Stimulated activated CD4-positive, alpha-beta T cell treated with anti-CD3 and anti-CD28 coated beads, Interleukin-2, amount 100 ng/mL, for 4 hours (primary cell): Measurements from ENCODE around the gene MAPKBP1.

Experiments used
- DNase-seq: peaks from one replicate; pipeline ENCODE4 v3.0.0-alpha.2; 2020; ENCODE audit warnings: low read depth

The MAPKBP1 gene

GRCh38 chr15:41782371-41783282, 8.3 kb downstream of the MAPKBP1 start:
- DNase-seq = no peak

- DNase-seq = no peak
These were observed 9.0 kb downstream of the MAPKBP1 start for GRCh38 chr15:41783296-41783695.

- no peak for DNase-seq
These were observed 14.0 kb downstream of the MAPKBP1 start for GRCh38 chr15:41788262-41788661.

DNA sequence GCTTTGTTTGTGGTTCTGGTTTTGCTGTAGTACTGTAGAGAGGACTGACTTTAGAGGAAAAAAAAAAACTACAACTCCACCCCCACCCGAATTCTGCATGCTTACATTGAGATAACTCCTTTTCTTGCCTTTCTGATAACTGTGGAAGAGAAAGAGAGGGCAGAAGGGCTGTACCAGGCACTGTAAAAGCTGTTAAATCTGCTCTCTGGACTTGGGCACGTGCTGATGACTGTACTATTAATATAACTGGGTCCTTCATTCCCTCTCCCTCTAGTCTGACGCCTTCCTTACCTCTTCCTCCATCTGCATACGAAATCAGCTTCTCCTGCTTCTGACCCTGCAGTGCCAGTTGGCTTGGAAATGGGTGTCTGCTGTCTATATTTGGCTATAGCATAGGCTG, 15.0 kb downstream of the MAPKBP1 start:
- no peak for DNase-seq

GRCh38 chr15:41789662-41790061, 15.4 kb downstream of the MAPKBP1 start:
- DNase-seq = no peak

DNA sequence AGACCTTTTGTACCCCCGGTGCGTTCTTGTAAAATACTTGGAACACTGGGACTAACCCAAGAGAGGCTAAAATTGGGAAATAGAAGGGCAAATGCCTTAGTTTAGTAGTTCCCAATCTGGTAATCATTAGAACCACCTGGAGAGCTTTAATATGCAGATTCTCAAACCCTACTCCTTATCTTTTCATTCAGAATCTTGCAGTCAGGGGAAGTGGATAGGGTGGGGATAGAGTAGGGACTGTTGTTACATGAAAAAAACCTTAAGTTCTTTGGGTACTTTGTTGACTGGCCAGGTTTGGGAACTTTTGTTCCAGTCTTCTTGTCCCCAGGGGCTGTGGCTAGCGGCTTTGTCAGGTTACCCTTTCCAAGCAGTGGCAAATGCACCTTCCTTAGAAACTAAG, 15.9 kb downstream of the MAPKBP1 start:
- DNase-seq = no peak

DNA sequence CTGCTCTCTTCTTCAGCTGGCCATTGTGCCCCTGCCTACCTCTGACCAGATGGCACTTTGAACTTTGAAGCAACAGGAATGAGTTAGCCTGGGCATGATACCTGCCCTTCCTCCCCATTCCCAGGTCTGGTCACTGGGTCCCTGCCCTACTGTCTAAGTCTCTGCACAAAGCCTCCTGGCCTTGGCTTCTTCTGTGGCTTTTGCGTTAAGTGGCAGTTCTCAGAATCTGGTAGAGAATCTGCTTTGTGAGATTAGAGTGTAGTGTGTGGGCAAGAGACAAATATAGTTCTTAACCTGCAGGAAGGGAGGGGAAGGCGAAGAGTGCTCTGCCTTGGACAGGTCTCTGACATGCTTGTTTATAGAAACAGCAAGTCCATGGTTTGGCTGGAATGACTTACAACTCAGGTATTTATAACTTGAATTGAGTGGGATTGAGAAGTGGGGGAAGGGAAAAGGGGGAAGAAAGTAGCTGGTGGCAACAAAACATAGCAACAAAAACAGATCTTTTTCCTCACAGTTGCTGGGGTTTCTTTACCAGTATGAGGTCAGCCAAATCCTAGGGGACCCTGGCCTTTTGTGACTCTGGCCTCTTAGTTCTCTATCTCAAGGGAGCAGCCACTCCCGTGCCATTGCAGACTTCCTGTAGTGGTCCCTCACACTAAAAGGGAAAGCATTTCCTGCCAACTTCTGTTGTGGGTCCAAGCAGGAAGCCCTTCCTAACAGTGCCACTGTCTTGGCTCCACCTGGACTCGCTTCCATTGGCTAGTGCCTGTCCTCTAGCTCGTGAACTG, 16.7 kb downstream of the MAPKBP1 start:
- no peak for DNase-seq

DNA sequence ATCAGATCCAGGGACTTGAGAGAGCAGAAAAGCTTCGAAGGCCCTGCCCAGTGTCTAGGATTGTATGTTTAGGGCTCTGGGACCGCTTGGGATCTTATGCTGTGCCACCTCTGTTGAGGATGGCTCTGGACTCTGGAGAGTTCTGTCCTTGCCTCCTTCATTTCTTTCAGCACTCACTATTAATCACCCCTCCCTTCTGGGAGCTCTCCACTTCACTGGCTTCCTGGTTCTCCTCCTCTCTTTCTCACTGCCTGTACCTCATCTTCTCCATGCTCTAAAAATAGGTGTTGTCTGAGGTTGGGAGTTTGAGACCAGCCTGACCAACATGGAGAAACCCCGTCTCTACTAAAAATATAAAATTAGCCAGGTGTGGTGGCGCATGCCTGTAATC, 17.3 kb downstream of the MAPKBP1 start:
- DNase-seq = no peak

DNA sequence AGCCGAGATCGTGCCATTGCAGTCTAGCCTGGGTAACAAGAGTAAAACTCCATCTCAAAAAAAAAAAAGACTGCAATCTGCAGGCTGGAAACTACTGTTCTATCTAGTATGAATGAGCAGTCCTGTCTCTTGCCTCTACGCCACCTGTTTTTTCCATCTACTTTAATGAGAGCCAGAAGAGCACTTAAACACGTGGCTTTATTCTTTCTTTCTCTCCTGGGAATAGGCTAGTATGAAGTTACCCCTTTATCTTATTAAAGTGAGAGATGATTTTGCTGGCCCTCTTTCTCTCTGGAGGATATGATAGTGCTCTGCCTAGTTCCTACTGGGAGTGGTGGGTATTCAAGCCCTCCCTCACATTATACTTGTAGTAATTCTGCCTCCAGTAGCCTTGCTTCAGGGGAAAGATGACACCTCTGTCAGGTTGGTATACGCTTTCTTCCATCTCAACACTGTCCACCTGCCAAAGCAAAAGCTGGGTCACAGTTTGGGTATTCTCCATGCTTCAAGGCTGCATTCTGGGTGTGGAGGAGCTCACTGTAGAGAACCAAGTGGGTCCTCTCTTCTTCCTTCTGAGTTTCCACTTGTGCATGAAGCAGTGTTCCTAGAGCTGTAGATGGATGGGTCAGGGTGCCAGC, 17.8 kb downstream of the MAPKBP1 start:
- no peak for DNase-seq

DNA sequence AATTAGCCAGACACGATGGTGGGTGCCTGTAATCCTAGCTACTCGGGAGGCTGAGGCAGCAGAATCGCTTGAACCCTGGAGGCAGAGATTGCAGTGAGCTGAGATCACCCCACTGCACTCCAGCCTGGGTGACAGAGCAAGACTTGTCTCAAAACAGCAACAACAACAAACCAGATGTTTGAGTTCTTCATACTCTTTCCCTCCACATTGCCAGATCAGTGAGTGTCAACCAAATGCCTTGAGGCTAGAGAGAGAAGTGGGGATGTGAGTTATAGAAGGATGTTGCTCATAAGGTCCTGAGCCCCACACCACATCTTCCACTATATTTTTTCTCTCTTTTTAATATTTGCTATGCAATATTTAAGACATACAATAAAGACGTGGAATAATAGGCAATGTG, 19.8 kb downstream of the MAPKBP1 start:
- no peak for DNase-seq

GRCh38 chr15:41795996-41796856, 21.9 kb downstream of the MAPKBP1 start:
- no peak for DNase-seq

DNA sequence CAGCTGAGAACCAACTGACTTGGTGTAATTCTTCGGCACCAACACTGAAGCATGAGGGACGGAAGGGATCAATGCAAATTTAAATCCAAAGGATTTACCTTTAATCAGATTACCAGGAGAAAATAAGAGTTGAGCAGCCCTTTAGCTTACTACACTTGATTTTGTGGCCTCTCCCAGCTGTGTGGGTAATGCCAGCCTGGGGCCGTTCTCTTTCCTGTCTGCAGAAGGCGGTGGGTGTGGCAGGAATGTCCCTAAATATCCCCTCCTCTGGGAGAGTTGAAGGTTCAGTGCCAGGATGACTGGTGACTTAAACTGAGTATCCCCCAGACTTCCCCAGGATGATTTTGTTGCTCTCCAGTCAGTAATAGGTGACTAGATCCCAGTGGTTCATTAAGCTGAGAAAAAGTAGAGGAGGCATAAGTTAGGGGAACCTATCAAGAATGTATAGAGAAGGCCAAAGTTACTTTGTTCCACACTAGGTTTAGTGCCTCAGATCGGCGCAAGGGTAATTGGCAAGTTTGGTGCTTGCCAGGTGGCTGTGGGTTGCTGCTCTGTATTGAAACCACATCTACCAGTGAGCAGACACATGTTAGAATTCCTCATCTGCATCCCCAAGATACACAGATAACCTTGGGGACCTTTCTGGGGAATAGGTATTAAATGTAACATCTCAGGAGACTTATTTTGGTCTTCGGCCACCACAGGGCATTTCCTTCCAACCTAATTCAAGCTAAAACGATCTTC, 23.1 kb downstream of the MAPKBP1 start:
- no peak for DNase-seq

DNA sequence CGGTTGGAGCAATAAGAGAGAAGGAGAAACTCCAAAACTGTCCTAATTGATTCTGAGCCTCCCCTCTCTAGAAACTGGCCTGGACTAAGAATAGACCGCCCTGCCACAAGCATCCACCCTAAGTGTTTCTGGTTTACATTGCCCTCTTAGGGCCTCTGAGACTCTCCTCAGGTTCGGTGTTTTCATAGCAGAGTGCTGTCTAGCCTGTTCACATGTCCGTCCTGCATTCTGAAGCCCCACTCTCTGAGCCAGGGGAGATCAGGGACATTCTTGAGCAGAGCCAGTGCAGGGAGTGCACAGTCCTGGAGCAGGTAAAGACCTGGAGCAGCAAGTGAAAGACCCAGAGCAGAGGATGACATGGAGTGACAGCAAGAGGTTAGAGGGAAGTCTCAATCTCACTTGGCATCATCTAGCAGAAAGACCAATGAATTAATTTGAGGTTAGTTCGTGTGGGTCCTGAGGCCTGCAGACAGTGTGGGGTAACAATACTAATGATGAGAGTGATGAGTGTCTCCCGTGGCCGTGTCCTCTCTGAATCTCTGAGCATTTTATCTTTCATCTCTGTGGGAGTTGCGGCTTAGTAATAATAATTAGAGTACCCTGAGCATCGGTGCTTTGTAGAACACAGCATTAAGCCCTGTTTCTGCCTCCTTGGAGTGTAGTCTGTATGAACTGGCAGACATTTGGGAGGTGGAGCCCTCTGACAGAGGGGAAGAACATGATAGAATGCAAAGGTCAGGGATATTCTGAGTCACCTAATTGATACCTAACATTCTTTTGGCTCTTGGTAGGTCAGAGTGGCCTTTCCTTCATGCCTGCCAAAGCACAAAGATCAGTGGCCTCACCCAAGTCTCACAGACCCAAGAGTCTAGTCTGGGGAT, 24.6 kb downstream of the MAPKBP1 start:
- no peak for DNase-seq

DNA sequence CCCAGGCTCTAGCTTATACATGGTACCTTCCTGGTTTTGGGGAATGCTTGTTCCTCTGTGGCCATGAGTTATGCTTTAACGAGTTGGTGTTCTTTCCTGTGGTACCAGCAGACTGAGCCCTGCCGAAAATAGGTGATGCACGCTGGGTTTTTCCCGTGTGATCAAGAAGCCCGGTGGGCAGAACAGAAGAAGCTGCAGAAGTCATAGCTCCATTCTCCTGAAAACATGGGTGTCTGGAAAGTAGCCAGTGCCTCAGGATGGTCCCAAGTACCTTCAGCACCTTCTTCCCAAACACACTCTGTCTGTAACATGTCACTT, 25.2 kb downstream of the MAPKBP1 start:
- no peak for DNase-seq

DNA sequence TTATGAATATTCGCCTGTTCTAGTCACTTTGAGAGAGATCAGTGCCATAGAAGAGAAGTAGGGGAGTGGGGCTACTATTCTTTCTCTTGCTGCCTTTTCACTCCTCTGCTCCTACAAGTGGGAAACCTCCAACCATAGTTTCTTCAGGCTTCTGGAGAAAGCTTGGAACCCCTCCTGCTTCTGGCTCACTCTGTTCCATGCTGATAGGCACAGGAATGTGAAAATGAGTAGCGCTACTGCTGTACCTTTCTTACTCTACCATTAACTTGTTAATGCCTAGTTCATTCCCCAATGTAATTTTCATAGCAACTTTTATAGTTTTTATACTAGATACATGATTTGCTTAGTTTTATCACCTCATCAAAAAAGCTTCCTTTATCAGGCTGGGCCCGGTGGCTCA, 26.9 kb downstream of the MAPKBP1 start:
- no peak for DNase-seq

DNA sequence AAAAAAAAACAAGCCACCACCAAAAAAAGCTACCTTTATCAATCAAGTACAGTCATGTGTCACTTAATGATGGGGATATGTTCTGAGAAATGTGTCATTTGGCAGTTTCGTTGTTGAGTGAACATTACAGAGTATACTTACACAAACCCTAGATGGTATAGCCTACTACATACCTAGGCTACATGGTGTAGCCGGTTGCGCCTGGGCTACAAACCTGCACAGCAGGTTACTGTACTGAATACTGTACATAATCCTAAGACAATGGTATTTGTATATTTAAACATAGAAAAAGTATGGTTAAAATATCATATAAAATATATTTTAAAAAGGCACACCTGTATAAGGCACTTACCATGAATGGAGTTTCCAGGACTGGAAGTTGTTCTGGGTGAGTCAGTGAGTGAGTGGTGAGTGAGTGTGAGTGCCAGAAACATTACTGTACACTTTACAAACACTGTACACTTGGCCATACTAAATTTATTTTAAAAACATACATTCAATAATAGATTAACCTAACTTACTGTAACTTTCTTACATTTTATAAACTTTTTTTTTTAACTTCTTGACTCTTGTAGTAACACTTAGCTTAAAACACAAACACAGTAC, 27.7 kb downstream of the MAPKBP1 start:
- DNase-seq = no peak

DNA sequence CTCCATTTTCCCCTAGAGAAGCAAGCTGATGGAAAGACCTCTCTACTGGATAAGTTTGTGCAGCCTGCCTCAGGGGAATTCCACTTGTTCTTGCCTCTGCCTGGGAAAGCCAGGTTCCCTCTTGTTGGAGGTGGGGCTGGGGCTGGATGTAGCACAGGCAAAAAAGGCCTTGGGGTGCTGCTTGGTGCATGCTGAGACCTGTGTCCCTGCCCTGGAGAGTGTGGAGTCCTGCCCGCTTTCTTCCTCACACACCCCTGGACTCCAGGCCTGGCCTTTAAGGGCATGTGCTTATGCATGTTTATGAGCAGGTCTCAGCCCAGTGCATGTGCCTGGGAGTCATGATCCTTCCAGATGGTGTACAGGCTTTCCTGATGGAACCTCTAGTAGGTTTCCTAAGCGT, 30.1 kb downstream of the MAPKBP1 start:
- no peak for DNase-seq

- no peak for DNase-seq
These were observed 30.8 kb downstream of the MAPKBP1 start for GRCh38 chr15:41804916-41805666.

DNA sequence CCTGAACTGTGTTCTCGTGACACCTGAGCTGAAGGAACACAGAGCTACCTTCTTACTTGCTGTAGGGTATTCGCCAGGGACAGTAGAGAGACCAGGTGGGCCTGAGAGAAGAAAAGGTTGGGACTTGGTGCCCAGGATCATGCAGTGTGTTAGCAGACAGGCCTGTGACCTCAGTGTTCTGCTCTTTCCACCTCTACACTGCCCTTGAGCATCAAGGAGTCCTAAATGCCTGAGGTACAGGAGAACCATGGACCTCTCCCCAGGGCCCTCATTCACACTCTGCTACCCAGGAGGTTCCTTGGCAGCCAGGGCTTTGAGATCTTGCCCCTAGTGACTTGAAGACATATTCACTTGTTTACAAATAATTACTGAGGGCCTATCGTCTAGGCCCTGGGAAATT, 31.4 kb downstream of the MAPKBP1 start:
- DNase-seq = no peak
